Measurements from ENCODE around the gene FRMD4B. TPM values are rescaled to one million over a fixed set of nuclear protein-coding genes. Genes with fewer than 3 reads are reported as not detected.

Gene FRMD4B
- total and polyA plus RNA-seq, 2 experiments from 2014 or later: 6.4 to 12.8 TPM

- H3K27ac ChIP-seq (ENCODE audit: low read depth): no peak overlapping the region
- H3K4me1 Mint-ChIP-seq: peaks cover 18% of the 10 kb centered on the region; the same call in 2 of the 3 replicates
- H3K36me3 Mint-ChIP-seq (ENCODE audit: low read depth): no peaks in the 10 kb centered on the region
- no peaks in the 10 kb centered on the region for H3K27me3 ChIP-seq (ENCODE audit: insufficient read depth)
- H2AFZ ChIP-seq: no peak overlapping the region
- no peaks in the 10 kb centered on the region for H3K79me2 ChIP-seq (replicated peaks; ENCODE audit: insufficient read depth)
- H3K27ac Mint-ChIP-seq: no peak overlapping the region
- H3K9me2 ChIP-seq (ENCODE audit: insufficient read depth): no peaks in the 10 kb centered on the region
- ATAC-seq (no peak), DNase-seq (ENCODE audit: low spot score) (no peak)
- TF ChIP-seq ZNF331 (CRISPR knock-in tag; IDR thresholded peaks at IDR 0.05; ENCODE audit: low read depth) (no peak), STAT1 (IDR thresholded peaks at IDR 0.05; ENCODE audit: unreplicated experiment) (no peak), REST (IDR thresholded peaks at IDR 0.05; ENCODE audit: unreplicated experiment) (no peak), ETS1 (IDR thresholded peaks at IDR 0.05) (no peak), ZNF462 (CRISPR knock-in tag; IDR thresholded peaks at IDR 0.05) (no peak), EZH2phosphoT487 (IDR thresholded peaks at IDR 0.05; ENCODE audit: unreplicated experiment) (no peak), POLR2AphosphoS5 (IDR thresholded peaks at IDR 0.05; ENCODE audit: low read depth) (no peak), CREB1 (CRISPR knock-in tag; IDR thresholded peaks at IDR 0.05; ENCODE audit: low read depth) (no peak), EZH2 (IDR thresholded peaks at IDR 0.05; ENCODE audit: low read depth, unreplicated experiment) (no peak), CTCF (conservative IDR thresholded peaks at IDR 0.05; ENCODE audit: low read depth in 2 of 2) (no peak), NANOG (IDR thresholded peaks at IDR 0.05; ENCODE audit: borderline replicate concordance) (no peak), JUNB (IDR thresholded peaks at IDR 0.05; ENCODE audit: unreplicated experiment) (no peak), ZNF114 (CRISPR knock-in tag; IDR thresholded peaks at IDR 0.05) (no peak)
- H3K4me3 Mint-ChIP-seq: no peak overlapping the region
- no peak overlapping the region for H3K4me2 ChIP-seq
- H3K4me1 ChIP-seq (ENCODE audit: insufficient read depth): peaks cover 10% of the 10 kb centered on the region; the same call in 1 of the 2 replicates
- no peaks in the 10 kb centered on the region for H3F3A ChIP-seq (replicated peaks; ENCODE audit: low read depth)
- H3K4me3 ChIP-seq: no peak overlapping the region
- no peaks in the 10 kb centered on the region for H3K36me3 ChIP-seq (ENCODE audit: insufficient read depth)
- peaks cover 2% of the 10 kb centered on the region for H3K27me3 Mint-ChIP-seq (ENCODE audit: insufficient read depth, low read depth, poor library complexity)
- no peaks in the 10 kb centered on the region for H4K20me1 ChIP-seq (replicated peaks; ENCODE audit: insufficient read depth)
- no peaks in the 10 kb centered on the region for H3K9me3 Mint-ChIP-seq
Measured at GRCh38 chr3:69411346-69411745, 25.5 kb upstream of the FRMD4B start.
